PC-3 (cell line): ENCODE data around the gene SPTLC2. TPM values are rescaled to one million over a fixed set of nuclear protein-coding genes. Genes with fewer than 3 reads are reported as not detected.

Source experiments
- ATAC-seq: fragments of 200-7000 bp; cut with Tn5 transposase; 2 replicates; pipeline ENCODE4 v1.9.1; 2020; ENCODE audit warnings: mild to moderate bottlenecking, moderate library complexity
- BruUV-seq: library from RNA; stranded (reverse); fragments of 400-500 nt; replicated peaks from 2 replicates; lab custom pipeline; 2021; lab: Mats Ljungman, UMichigan
- CTCF ChIA-PET: fragments of 300-600 bp; sonication (Branson Sonifier 250); formaldehyde crosslinking; loops from one replicate; lab custom pipeline; 2022; ENCODE audit warnings: antibody characterized with exemption; lab: Charles Lee
- POLR2A ChIA-PET: fragments of 300-600 bp; sonication (Branson Sonifier 250); formaldehyde crosslinking; loops from one replicate; lab custom pipeline; 2022; ENCODE audit warnings: antibody characterized with exemption; ENCODE audit not compliant: unreplicated experiment; lab: Charles Lee
- DNase-seq: peaks from one replicate; pipeline ENCODE4 v3.0.0-alpha.2; 2015
- H2AFZ ChIP-seq: fragments of 300-600 bp; sonication (generic); 2 replicates; pipeline ENCODE4 v1.6.0; 2016; ENCODE audit warnings: antibody characterized with exemption, low read length
- H3F3A ChIP-seq: fragments of 300-600 bp; sonication (generic); one replicate; pipeline ENCODE4 v1.6.0; 2017; ENCODE audit warnings: antibody characterized with exemption, low read length, control low read depth, mild to moderate bottlenecking; ENCODE audit not compliant: unreplicated experiment
- H3K27ac ChIP-seq: fragments of 300-600 bp; sonication (generic); 2 replicates; pipeline ENCODE4 v1.5.1; 2016; ENCODE audit warnings: mild to moderate bottlenecking, low read length
- H3K27me3 ChIP-seq: fragments of 300-600 bp; sonication (generic); 2 replicates; pipeline ENCODE4 v1.6.1; 2016; ENCODE audit warnings: low read length, mixed read lengths
- H3K36me3 ChIP-seq: fragments of 300-600 bp; sonication (generic); 2 replicates; pipeline ENCODE4 v1.6.1; 2016; ENCODE audit warnings: low read depth, mixed run types, low read length, mixed read lengths
- H3K4me1 ChIP-seq: fragments of 300-600 bp; sonication (generic); 2 replicates; pipeline ENCODE4 v1.5.1; 2016; ENCODE audit warnings: low read length; ENCODE audit not compliant: insufficient read depth
- H3K4me2 ChIP-seq: fragments of 300-600 bp; sonication (generic); 2 replicates; pipeline ENCODE4 v1.6.0; 2016; ENCODE audit warnings: low read length
- H3K4me3 ChIP-seq: fragments of 300-600 bp; sonication (generic); 2 replicates; pipeline ENCODE4 v1.5.1; 2016; ENCODE audit warnings: mild to moderate bottlenecking, low read length, mixed read lengths
- H3K79me2 ChIP-seq: fragments of 300-600 bp; sonication (generic); 2 replicates; pipeline ENCODE4 v1.6.1; 2017; ENCODE audit warnings: low read length, mixed read lengths
- H3K9ac ChIP-seq: fragments of 300-600 bp; sonication (generic); 2 replicates; pipeline ENCODE4 v1.6.0; 2016; ENCODE audit warnings: mild to moderate bottlenecking, low read length
- H3K9me2 ChIP-seq: fragments of 300-600 bp; sonication (generic); replicated peaks from 2 replicates; pipeline ENCODE4 v1.6.1; 2016; ENCODE audit warnings: mixed run types, low read length, mixed read lengths
- H3K9me3 ChIP-seq: fragments of 300-600 bp; sonication (generic); 2 replicates; pipeline ENCODE4 v1.6.1; 2016; ENCODE audit warnings: low read length, mixed read lengths
- H4K20me1 ChIP-seq: fragments of 300-600 bp; sonication (generic); 2 replicates; pipeline ENCODE4 v1.6.1; 2016; ENCODE audit warnings: low read length, mixed read lengths
- EZH2 ChIP-seq: fragments of 300-600 bp; sonication (generic); IDR thresholded peaks from one replicate; pipeline ENCODE4 v1.6.1; 2017; ENCODE audit warnings: antibody characterized with exemption, mild to moderate bottlenecking, low read length; ENCODE audit not compliant: unreplicated experiment
- EZH2phosphoT487 ChIP-seq: fragments of 300-600 bp; sonication (generic); IDR thresholded peaks from 2 replicates; pipeline ENCODE4 v1.6.1; 2018; ENCODE audit warnings: mild to moderate bottlenecking, antibody characterized with exemption, low read length, borderline replicate concordance
- intact Hi-C: fragments of 100-400 bp; cut with micrococcal nuclease; formaldehyde crosslinking; loops from 2 replicates; pipeline ENCODE4 v1.9.0; 2023
- total RNA-seq: library from RNA; depleted of rRNA; stranded (reverse); fragments of >200 nt; gene quantifications from 2 replicates; pipeline ENCODE4 v1.2.3, GENCODE V29; 2014
- TF ChIP-seq, protein P1 (sequence below): fragments of 300-600 bp; sonication (generic); conservative IDR thresholded peaks from 2 replicates; pipeline ENCODE4 v1.5.1; 2017; ENCODE audit warnings: antibody characterized with exemption, low read depth, mild to moderate bottlenecking, low read length

Gene SPTLC2
- total RNA-seq, 1 experiment from 2014 or later = 27.6 TPM

GRCh38 chr14:77505031-77505430 is 111.4 kb downstream of the SPTLC2 start:
- Histone ChIP-seq H3K27ac (no peak overlapping the region), H3K9ac (no peak overlapping the region), H2AFZ (no peak overlapping the region), H3K9me2 (no peaks in the 10 kb centered on the region), H3K36me3 (no peaks in the 10 kb centered on the region; the same call in 1 of the 2 replicates), H3K4me2 (no peak overlapping the region), H3K27me3 (no peaks in the 10 kb centered on the region), H3K4me3 (no peak overlapping the region), H3K4me1 (peaks cover 18% of the 10 kb centered on the region), H3K79me2 (no peaks in the 10 kb centered on the region), H4K20me1 (no peaks in the 10 kb centered on the region), H3K9me3 (no peaks in the 10 kb centered on the region), H3F3A (no peaks in the 10 kb centered on the region)
- CTCF ChIA-PET = no interaction called here
- intact Hi-C loops = no loop called here
- DNase-seq (no peak), ATAC-seq (no peak)
- no TSS peak for BruUV-seq
- TF ChIP-seq EZH2 = no peak
- TF ChIP-seq EZH2phosphoT487 = no peak
- TF ChIP-seq, protein P1, sequence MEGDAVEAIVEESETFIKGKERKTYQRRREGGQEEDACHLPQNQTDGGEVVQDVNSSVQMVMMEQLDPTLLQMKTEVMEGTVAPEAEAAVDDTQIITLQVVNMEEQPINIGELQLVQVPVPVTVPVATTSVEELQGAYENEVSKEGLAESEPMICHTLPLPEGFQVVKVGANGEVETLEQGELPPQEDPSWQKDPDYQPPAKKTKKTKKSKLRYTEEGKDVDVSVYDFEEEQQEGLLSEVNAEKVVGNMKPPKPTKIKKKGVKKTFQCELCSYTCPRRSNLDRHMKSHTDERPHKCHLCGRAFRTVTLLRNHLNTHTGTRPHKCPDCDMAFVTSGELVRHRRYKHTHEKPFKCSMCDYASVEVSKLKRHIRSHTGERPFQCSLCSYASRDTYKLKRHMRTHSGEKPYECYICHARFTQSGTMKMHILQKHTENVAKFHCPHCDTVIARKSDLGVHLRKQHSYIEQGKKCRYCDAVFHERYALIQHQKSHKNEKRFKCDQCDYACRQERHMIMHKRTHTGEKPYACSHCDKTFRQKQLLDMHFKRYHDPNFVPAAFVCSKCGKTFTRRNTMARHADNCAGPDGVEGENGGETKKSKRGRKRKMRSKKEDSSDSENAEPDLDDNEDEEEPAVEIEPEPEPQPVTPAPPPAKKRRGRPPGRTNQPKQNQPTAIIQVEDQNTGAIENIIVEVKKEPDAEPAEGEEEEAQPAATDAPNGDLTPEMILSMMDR = no peak
- POLR2A ChIA-PET = no interaction called here

- no TSS peak for BruUV-seq
- intact Hi-C loops = no loop called here
- POLR2A ChIA-PET = no interaction called here
- no peaks in the 10 kb centered on the region; the same call in 1 of the 2 replicates for H3K36me3 ChIP-seq
- H3K9ac ChIP-seq = no peak overlapping the region
- TF ChIP-seq EZH2 = no peak
- TF ChIP-seq EZH2phosphoT487 = no peak
- TF ChIP-seq, protein P1 = no peak
- H4K20me1 ChIP-seq = no peaks in the 10 kb centered on the region
- H2AFZ ChIP-seq = no peak overlapping the region
- H3K9me2 ChIP-seq = no peaks in the 10 kb centered on the region
- ATAC-seq = no peak
- CTCF ChIA-PET = no interaction called here
- H3K27ac ChIP-seq = no peak overlapping the region
- no peak overlapping the region for H3K4me2 ChIP-seq
- no peak overlapping the region for H3K4me3 ChIP-seq
- H3K4me1 ChIP-seq = peaks cover 4% of the 10 kb centered on the region
- H3K9me3 ChIP-seq = no peaks in the 10 kb centered on the region
- H3K27me3 ChIP-seq = peaks cover 11% of the 10 kb centered on the region
- H3K79me2 ChIP-seq = no peaks in the 10 kb centered on the region
- no peak for DNase-seq
- H3F3A ChIP-seq = no peaks in the 10 kb centered on the region
Measured at GRCh38 chr14:77503138-77503537, 113.3 kb downstream of the SPTLC2 start.

- CTCF ChIA-PET = no interaction called here
- intact Hi-C loops = no loop called here
Measured at GRCh38 chr14:77502109-77502782, 114.2 kb downstream of the SPTLC2 start.

More at GRCh38 chr14:77502109-77502782, 114.2 kb downstream of the SPTLC2 start:
- no peak overlapping the region for H3K4me2 ChIP-seq
- TF ChIP-seq EZH2phosphoT487 = no peak
- TF ChIP-seq EZH2 = no peak
- TF ChIP-seq, protein P1 = no peak
- no peaks in the 10 kb centered on the region for H3K9me3 ChIP-seq
- POLR2A ChIA-PET = no interaction called here
- no peak overlapping the region for H3K9ac ChIP-seq
- H3K9me2 ChIP-seq = no peaks in the 10 kb centered on the region
- H3K36me3 ChIP-seq = no peaks in the 10 kb centered on the region; the same call in 1 of the 2 replicates
- H3K79me2 ChIP-seq = no peaks in the 10 kb centered on the region
- H3K27ac ChIP-seq = no peak overlapping the region
- BruUV-seq = no TSS peak
- H3K27me3 ChIP-seq = peaks cover 15% of the 10 kb centered on the region
- ATAC-seq (no peak), DNase-seq (no peak)
- no peaks in the 10 kb centered on the region for H3F3A ChIP-seq
- H2AFZ ChIP-seq = no peak overlapping the region
- peaks cover 6% of the 10 kb centered on the region for H3K4me1 ChIP-seq
- H4K20me1 ChIP-seq = no peaks in the 10 kb centered on the region
- no peak overlapping the region for H3K4me3 ChIP-seq
